Measurements from ENCODE around the gene TSGA10IP. TPM values are rescaled to one million over a fixed set of nuclear protein-coding genes. Genes with fewer than 3 reads are reported as not detected.

The TSGA10IP gene
- total and polyA plus RNA-seq, 10 of the 15 experiments (the other 5 are each of a cell fraction or from before 2014, with no cell fraction given): not detected

DNA sequence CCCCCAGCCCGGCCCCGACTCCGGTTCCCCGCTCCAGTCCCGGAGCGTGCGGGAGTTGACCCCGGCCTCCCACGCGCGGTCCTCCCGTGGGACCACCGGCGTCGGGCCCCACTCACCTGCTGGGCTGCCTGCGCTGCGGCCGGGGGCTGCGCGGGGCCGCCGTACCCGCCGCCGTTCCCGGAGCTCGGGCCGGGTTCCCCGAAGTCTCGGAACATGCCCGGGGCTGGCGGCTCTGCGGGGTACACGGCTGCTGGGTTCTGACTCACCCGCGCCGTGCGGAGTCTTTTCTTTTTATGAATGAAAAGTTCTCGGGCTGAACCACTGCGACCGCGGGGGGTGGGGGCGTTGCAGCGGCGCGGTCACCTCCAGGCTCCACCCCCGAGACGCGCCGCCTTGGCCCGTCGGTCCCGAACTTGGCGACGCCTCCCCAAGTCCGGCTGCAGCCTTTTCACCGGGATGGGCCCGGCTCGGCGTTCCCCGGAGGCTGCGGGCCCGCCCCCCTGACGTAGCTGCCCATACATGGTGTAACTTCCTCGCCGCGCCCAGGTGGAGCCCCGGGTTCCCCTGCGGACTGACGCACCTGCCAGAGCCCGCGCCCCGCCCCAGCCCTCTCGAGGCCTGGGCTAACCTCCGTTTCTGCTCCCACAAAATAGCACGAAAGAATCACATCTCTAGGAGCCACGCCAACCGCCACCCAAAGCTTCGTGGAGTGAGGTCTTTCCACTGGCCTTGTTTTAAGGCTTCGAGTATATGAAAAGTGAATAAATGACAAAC lies 45.0 kb upstream of the TSGA10IP start, which contains the start of gene FOSL1 (continued):
- TF ChIP-seq ZZZ3 (IDR thresholded peaks at IDR 0.05; ENCODE audit: control insufficient read depth, insufficient read length, low read depth): no peak
- TF ChIP-seq ELK1 (IDR thresholded peaks at IDR 0.05; ENCODE audit: low read depth, low read length): peak; percentile 90
- TF ChIP-seq, protein P1, sequence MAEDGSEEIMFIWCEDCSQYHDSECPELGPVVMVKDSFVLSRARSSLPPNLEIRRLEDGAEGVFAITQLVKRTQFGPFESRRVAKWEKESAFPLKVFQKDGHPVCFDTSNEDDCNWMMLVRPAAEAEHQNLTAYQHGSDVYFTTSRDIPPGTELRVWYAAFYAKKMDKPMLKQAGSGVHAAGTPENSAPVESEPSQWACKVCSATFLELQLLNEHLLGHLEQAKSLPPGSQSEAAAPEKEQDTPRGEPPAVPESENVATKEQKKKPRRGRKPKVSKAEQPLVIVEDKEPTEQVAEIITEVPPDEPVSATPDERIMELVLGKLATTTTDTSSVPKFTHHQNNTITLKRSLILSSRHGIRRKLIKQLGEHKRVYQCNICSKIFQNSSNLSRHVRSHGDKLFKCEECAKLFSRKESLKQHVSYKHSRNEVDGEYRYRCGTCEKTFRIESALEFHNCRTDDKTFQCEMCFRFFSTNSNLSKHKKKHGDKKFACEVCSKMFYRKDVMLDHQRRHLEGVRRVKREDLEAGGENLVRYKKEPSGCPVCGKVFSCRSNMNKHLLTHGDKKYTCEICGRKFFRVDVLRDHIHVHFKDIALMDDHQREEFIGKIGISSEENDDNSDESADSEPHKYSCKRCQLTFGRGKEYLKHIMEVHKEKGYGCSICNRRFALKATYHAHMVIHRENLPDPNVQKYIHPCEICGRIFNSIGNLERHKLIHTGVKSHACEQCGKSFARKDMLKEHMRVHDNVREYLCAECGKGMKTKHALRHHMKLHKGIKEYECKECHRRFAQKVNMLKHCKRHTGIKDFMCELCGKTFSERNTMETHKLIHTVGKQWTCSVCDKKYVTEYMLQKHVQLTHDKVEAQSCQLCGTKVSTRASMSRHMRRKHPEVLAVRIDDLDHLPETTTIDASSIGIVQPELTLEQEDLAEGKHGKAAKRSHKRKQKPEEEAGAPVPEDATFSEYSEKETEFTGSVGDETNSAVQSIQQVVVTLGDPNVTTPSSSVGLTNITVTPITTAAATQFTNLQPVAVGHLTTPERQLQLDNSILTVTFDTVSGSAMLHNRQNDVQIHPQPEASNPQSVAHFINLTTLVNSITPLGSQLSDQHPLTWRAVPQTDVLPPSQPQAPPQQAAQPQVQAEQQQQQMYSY (CRISPR knock-in tag; IDR thresholded peaks at IDR 0.05): no peak
- no peak; the same call in 1 of the 2 replicates for TF ChIP-seq CBFB (IDR thresholded peaks at IDR 0.05; ENCODE audit: low read depth)
- peak; percentile 68 to 86 for TF ChIP-seq BHLHE40 (IDR thresholded peaks at IDR 0.05; ENCODE audit: borderline replicate concordance in 1 of 2, low read depth in 2 of 2, low read length in 1 of 2)
- TF ChIP-seq HCFC1 (IDR thresholded peaks at IDR 0.05; ENCODE audit: low read length): no peak
- TF ChIP-seq, protein P2, sequence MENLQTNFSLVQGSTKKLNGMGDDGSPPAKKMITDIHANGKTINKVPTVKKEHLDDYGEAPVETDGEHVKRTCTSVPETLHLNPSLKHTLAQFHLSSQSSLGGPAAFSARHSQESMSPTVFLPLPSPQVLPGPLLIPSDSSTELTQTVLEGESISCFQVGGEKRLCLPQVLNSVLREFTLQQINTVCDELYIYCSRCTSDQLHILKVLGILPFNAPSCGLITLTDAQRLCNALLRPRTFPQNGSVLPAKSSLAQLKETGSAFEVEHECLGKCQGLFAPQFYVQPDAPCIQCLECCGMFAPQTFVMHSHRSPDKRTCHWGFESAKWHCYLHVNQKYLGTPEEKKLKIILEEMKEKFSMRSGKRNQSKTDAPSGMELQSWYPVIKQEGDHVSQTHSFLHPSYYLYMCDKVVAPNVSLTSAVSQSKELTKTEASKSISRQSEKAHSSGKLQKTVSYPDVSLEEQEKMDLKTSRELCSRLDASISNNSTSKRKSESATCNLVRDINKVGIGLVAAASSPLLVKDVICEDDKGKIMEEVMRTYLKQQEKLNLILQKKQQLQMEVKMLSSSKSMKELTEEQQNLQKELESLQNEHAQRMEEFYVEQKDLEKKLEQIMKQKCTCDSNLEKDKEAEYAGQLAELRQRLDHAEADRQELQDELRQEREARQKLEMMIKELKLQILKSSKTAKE (IDR thresholded peaks at IDR 0.05; ENCODE audit: low read depth, poor library complexity, severe bottlenecking): no peak
- peak; percentile 40; the same call in 1 of the 2 replicates for TF ChIP-seq ZNF217 (IDR thresholded peaks at IDR 0.05)
- TF ChIP-seq ZNF24 (IDR thresholded peaks at IDR 0.05): 0 out of 2 replicates have a peak, but pooled peaks have one; percentile 19
- TF ChIP-seq, protein P3, sequence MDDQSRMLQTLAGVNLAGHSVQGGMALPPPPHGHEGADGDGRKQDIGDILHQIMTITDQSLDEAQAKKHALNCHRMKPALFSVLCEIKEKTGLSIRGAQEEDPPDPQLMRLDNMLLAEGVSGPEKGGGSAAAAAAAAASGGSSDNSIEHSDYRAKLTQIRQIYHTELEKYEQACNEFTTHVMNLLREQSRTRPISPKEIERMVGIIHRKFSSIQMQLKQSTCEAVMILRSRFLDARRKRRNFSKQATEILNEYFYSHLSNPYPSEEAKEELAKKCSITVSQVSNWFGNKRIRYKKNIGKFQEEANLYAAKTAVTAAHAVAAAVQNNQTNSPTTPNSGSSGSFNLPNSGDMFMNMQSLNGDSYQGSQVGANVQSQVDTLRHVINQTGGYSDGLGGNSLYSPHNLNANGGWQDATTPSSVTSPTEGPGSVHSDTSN (IDR thresholded peaks at IDR 0.05; ENCODE audit: insufficient replicate concordance, low read depth, low read length): no peak
- TF ChIP-seq ASH2L (IDR thresholded peaks at IDR 0.05; ENCODE audit: borderline replicate concordance, low read depth): no peak
- TF ChIP-seq PAX8 (IDR thresholded peaks at IDR 0.05): no peak
- no peak for TF ChIP-seq SUPT20H (IDR thresholded peaks at IDR 0.05; ENCODE audit: borderline replicate concordance, control insufficient read depth, low read depth, low read length)
- TF ChIP-seq, protein P4, sequence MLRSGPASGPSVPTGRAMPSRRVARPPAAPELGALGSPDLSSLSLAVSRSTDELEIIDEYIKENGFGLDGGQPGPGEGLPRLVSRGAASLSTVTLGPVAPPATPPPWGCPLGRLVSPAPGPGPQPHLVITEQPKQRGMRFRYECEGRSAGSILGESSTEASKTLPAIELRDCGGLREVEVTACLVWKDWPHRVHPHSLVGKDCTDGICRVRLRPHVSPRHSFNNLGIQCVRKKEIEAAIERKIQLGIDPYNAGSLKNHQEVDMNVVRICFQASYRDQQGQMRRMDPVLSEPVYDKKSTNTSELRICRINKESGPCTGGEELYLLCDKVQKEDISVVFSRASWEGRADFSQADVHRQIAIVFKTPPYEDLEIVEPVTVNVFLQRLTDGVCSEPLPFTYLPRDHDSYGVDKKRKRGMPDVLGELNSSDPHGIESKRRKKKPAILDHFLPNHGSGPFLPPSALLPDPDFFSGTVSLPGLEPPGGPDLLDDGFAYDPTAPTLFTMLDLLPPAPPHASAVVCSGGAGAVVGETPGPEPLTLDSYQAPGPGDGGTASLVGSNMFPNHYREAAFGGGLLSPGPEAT (IDR thresholded peaks at IDR 0.05; ENCODE audit: low read depth): no peak
- TF ChIP-seq CBX3 (IDR thresholded peaks at IDR 0.05; ENCODE audit: borderline replicate concordance, low read depth): no peak
- no peak for TF ChIP-seq ZNF274 (IDR thresholded peaks at IDR 0.05; ENCODE audit: insufficient read depth, insufficient read length)
- TF ChIP-seq BACH1 (IDR thresholded peaks at IDR 0.05; ENCODE audit: borderline replicate concordance): peak; percentile 78
- no peak; the same call in 1 of the 2 replicates for TF ChIP-seq MXI1 (IDR thresholded peaks at IDR 0.05; ENCODE audit: low read depth, low read length)
- peak; percentile 72 for TF ChIP-seq POLR2AphosphoS5 (IDR thresholded peaks at IDR 0.05; ENCODE audit: low read length)
- no peak for TF ChIP-seq ESRRA (IDR thresholded peaks at IDR 0.05; ENCODE audit: low read length)
